KBM-7 (cell line): Measurements from ENCODE around the gene TRIM32.

Source experiments
- DNase-seq: peaks from one replicate; pipeline ENCODE4 v3.0.0-alpha.2; 2015
- in situ Hi-C: fragments of 300-500 bp; cut with MboI; formaldehyde crosslinking; loops from 2 replicates; pipeline ENCODE4 v1.14.3; 2020; ENCODE audit warnings: low sequenced_read_pairs, low pct_unique_long_range_greater_than_20kb, mixed read lengths

TRIM32 gene

GRCh38 chr9:116687074-116687753, at the start of gene TRIM32:
TRIM32 (plus strand) TSS chr9:116687305; CDS start chr9:116697743, 10,438 bp downstream.
- in situ Hi-C loops: no loop called here
- peak; percentile 88 for DNase-seq

GRCh38 chr9:116639251-116639741, 47.8 kb upstream of the TRIM32 start:
- in situ Hi-C loops: no loop called here
- DNase-seq: no peak

- DNase-seq: peak; percentile 10
- in situ Hi-C loops: no loop called here
These were observed 45.6 kb upstream of the TRIM32 start for GRCh38 chr9:116641292-116642059.

- no peak for DNase-seq
- in situ Hi-C loops: no loop called here
These were observed 43.4 kb upstream of the TRIM32 start for GRCh38 chr9:116643691-116644090.

- no peak for DNase-seq
- in situ Hi-C loops: no loop called here
These were observed 42.9 kb upstream of the TRIM32 start for GRCh38 chr9:116644091-116644688.

GRCh38 chr9:116646661-116647514, 40.2 kb upstream of the TRIM32 start:
- peak; percentile 37 for DNase-seq
- in situ Hi-C loops: no loop called here

GRCh38 chr9:116647515-116647809, 39.6 kb upstream of the TRIM32 start:
- in situ Hi-C loops: no loop called here
- no peak for DNase-seq

GRCh38 chr9:116653348-116654058, 33.6 kb upstream of the TRIM32 start:
- in situ Hi-C loops: no loop called here
- DNase-seq: no peak

GRCh38 chr9:116654059-116654355, 33.1 kb upstream of the TRIM32 start:
- DNase-seq: no peak
- in situ Hi-C loops: no loop called here

- in situ Hi-C loops: no loop called here
- DNase-seq: no peak
These were observed 30.6 kb upstream of the TRIM32 start for GRCh38 chr9:116656501-116656971.

GRCh38 chr9:116656977-116657376, 30.1 kb upstream of the TRIM32 start:
- no peak for DNase-seq
- in situ Hi-C loops: no loop called here

GRCh38 chr9:116658265-116658664, 28.8 kb upstream of the TRIM32 start:
- DNase-seq: no peak
- in situ Hi-C loops: no loop called here

GRCh38 chr9:116661037-116661954, 25.8 kb upstream of the TRIM32 start:
- in situ Hi-C loops: no loop called here
- peak; percentile 56 for DNase-seq

- in situ Hi-C loops: no loop called here
- no peak for DNase-seq
These were observed 24.3 kb upstream of the TRIM32 start for GRCh38 chr9:116662646-116663310.

- DNase-seq: no peak
- in situ Hi-C loops: no loop called here
These were observed 23.5 kb upstream of the TRIM32 start for GRCh38 chr9:116663581-116663980.

- DNase-seq: no peak
- in situ Hi-C loops: no loop called here
These were observed 18.0 kb upstream of the TRIM32 start for GRCh38 chr9:116668970-116669695.

GRCh38 chr9:116671605-116672004, 15.5 kb upstream of the TRIM32 start:
- in situ Hi-C loops: no loop called here
- DNase-seq: peak; percentile 42
